Spleen (tissue), 7 donors: ENCODE results near the gene TMEM269.

Source experiments
- POLR2A ChIP-seq, 3 donors: fragments of 450-650 bp; IDR thresholded peaks; one replicate each; pipeline ENCODE4 v1.5.1; 2017; ENCODE audit warnings: antibody characterized with exemption in 3 of 3, mild to moderate bottlenecking in 1 of 3
- TF ChIP-seq, protein P1 (sequence below), 11 experiments: fragments of 200-600 bp in 7 of 11; fragments of 450-650 bp in 4 of 11; sonication (generic) in 4 of 11; IDR thresholded peaks in 8 of 11; conservative IDR thresholded peaks in 3 of 11; 1 replicate in 7 of 11; 2 replicates in 4 of 11; pipeline versions ENCODE4 v1.4.0 to v1.8.0; 2016 to 2021; ENCODE audit warnings: antibody characterized with exemption in 11 of 11, inconsistent platforms in 4 of 11, mild to moderate bottlenecking in 1 of 11
- donor health status: DM: no; HTN: no; CAD: no; lungs with moderate emphysema.
- donor health status: DM: no; HTN: no; CAD: no.
- donor health status: DM: no; HTN: no; CAD: no.

DNA sequence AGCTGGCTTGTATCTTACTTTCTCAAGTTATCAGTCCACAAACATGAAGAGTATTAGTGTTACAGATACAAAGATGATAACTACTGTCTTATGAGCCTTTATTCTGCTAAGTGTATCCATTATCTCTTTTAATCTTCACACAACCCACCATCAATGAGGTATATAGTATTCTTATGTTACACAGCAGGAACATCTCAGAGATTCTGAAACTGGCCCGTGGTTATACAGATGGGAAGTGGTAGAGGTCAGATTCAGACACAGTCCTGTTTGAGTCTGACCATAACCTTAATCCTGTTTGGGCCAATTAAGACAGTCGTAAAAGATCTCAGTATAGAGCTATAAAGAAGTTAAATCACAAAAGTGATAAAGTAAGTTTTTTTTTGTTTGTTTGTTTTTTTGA lies 5.1 kb upstream of the TMEM269 start:
- no peak for TF ChIP-seq POLR2A (IDR thresholded peaks at IDR 0.05)
- TF ChIP-seq, protein P1, sequence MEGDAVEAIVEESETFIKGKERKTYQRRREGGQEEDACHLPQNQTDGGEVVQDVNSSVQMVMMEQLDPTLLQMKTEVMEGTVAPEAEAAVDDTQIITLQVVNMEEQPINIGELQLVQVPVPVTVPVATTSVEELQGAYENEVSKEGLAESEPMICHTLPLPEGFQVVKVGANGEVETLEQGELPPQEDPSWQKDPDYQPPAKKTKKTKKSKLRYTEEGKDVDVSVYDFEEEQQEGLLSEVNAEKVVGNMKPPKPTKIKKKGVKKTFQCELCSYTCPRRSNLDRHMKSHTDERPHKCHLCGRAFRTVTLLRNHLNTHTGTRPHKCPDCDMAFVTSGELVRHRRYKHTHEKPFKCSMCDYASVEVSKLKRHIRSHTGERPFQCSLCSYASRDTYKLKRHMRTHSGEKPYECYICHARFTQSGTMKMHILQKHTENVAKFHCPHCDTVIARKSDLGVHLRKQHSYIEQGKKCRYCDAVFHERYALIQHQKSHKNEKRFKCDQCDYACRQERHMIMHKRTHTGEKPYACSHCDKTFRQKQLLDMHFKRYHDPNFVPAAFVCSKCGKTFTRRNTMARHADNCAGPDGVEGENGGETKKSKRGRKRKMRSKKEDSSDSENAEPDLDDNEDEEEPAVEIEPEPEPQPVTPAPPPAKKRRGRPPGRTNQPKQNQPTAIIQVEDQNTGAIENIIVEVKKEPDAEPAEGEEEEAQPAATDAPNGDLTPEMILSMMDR (IDR thresholded peaks at IDR 0.05 in 8 of 11, conservative IDR thresholded peaks at IDR 0.05 in 3 of 11), result no peak
